Right lobe of liver (tissue), 4 donors: ENCODE data around the gene STXBP6.

Experiments
- POLR2A ChIP-seq: fragments of 450-650 bp; IDR thresholded peaks from one replicate; pipeline ENCODE4 v1.6.1; 2017; ENCODE audit warnings: antibody characterized with exemption, mild to moderate bottlenecking
- TF ChIP-seq, protein P1 (sequence below), 4 donors: fragments of 200-600 bp in 3 of 4; fragments of 450-650 bp in 1 of 4; IDR thresholded peaks; one replicate each; pipeline versions ENCODE4 v1.5.1 to v1.8.0; 2016 to 2022; ENCODE audit warnings: antibody characterized with exemption in 4 of 4, mild to moderate bottlenecking in 2 of 4
- donor health status: DM: no; HTN: no; CAD: no.
- donor health status: DM: no; HTN: no; CAD: no.
- donor health status: DM: no; HTN: yes; CAD: no.

DNA sequence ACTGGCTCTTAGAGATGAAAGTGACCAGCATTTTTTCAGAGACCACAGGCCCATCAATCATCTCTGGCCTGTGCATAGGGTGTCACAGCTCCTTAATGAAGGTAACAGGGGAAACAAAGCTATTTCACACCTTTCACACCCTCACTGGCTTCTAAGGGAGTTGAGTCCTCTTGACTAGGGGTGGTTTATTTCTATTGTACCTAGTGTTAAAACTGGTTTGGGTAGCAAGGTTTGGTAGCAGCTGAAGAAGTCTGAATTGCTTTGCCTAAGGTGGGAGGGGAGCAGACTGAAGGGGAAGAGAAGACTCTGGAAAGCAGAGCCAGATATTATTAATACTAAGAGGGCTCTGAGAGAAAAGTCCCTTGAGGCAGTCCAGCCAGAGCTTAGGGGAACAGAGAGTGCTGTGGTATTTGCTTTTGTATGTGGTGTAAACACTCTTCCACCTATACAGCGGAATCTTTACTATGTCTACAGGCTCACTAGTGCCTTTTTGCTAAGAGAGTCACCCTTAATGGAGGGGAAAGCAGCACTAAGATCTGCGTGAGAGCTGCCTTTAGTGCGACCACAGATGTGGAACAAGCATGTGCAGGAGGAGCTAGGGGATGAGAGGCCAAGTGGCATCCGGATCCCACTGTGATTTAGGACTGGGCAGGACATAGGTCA is 95.8 kb downstream of the STXBP6 start:
- TF ChIP-seq, protein P1, sequence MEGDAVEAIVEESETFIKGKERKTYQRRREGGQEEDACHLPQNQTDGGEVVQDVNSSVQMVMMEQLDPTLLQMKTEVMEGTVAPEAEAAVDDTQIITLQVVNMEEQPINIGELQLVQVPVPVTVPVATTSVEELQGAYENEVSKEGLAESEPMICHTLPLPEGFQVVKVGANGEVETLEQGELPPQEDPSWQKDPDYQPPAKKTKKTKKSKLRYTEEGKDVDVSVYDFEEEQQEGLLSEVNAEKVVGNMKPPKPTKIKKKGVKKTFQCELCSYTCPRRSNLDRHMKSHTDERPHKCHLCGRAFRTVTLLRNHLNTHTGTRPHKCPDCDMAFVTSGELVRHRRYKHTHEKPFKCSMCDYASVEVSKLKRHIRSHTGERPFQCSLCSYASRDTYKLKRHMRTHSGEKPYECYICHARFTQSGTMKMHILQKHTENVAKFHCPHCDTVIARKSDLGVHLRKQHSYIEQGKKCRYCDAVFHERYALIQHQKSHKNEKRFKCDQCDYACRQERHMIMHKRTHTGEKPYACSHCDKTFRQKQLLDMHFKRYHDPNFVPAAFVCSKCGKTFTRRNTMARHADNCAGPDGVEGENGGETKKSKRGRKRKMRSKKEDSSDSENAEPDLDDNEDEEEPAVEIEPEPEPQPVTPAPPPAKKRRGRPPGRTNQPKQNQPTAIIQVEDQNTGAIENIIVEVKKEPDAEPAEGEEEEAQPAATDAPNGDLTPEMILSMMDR (IDR thresholded peaks at IDR 0.05) = no peak
- TF ChIP-seq POLR2A = no peak
